HL-60 (cell line): ENCODE measurements around the gene SYT7.

Experiments used
- GABPA ChIP-seq: IDR thresholded peaks from 2 replicates; pipeline ENCODE4 v1.6.1; 2012; ENCODE audit warnings: low read depth
- POLR2AphosphoS5 ChIP-seq: IDR thresholded peaks from 2 replicates; pipeline ENCODE4 v1.6.1; 2012; ENCODE audit warnings: low read depth
- TF ChIP-seq, protein P1 (sequence below): IDR thresholded peaks from one replicate; pipeline ENCODE4 v1.5.1; 2011; ENCODE audit warnings: low read length, control low read depth, inconsistent platforms; ENCODE audit not compliant: insufficient read depth

DNA sequence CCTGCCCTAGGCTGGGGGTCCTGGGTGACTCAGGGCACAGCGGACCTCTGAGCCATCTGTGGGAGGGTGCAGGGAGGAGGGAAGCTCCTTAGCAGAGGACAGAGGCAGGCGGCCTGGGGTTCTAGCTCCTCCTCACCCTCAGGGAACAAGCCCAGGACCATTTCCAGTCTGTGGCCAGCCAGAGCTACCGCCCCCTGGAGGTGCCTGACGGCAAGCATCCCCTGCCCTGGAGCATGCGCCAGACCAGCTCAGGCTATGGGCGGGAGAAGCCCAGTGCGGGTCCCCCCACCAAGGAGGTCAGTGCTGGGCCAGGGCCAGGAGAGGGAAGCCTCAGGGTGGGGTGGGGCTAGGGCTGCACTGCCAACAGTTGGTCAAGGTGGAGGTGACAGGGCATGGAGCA lies 98.4 kb downstream of the SYT7 start:
- TF ChIP-seq, protein P1, sequence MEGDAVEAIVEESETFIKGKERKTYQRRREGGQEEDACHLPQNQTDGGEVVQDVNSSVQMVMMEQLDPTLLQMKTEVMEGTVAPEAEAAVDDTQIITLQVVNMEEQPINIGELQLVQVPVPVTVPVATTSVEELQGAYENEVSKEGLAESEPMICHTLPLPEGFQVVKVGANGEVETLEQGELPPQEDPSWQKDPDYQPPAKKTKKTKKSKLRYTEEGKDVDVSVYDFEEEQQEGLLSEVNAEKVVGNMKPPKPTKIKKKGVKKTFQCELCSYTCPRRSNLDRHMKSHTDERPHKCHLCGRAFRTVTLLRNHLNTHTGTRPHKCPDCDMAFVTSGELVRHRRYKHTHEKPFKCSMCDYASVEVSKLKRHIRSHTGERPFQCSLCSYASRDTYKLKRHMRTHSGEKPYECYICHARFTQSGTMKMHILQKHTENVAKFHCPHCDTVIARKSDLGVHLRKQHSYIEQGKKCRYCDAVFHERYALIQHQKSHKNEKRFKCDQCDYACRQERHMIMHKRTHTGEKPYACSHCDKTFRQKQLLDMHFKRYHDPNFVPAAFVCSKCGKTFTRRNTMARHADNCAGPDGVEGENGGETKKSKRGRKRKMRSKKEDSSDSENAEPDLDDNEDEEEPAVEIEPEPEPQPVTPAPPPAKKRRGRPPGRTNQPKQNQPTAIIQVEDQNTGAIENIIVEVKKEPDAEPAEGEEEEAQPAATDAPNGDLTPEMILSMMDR: peak; percentile 36
- TF ChIP-seq POLR2AphosphoS5 (no peak), GABPA (no peak)
